ENCODE results near the gene CAD. TPM values are rescaled to one million over a fixed set of nuclear protein-coding genes. Genes with fewer than 3 reads are reported as not detected.
A peak's percentile ranks its signal among the peaks of the same experiment; 100 is the strongest.

CAD gene
- total RNA-seq, 1 donor from 2014 or later, result 7.7 TPM

DNA sequence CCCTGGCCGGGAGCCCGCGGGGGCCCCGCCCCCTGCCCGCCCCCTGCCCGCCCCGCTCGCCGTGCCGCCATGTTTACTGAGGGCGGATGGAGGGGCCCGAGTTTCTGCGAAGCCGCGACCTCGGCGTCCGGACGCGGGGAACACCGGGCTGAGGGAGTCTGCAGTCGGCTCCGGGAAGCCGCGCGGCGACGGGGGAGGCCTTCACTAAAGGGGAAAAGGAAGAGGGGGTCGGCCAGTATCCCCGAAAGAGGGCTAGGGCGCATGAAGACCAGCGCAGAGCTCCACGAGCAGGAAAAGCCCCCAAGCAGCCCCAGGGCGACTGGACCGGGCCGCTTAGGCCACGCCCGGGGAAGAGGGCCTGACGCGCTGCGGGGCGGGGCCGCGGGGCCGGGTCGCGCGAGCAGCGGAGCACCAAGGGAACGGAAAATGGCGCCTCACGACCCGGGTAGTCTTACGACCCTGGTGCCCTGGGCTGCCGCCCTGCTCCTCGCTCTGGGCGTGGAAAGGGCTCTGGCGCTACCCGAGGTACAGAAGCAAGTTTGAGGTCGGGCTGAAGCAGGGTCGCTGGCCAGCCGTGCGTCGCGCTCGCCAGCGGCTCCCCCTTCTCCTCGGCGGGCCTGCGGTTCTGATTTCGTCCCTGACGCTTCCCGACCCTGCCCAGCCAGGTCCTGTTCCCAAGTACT lies 5.1 kb upstream of the CAD start, which contains the start of the genes ATRAID and SLC5A6:
Gene ATRAID (plus strand): TSS at position 99 of the 683 bp plus-strand sequence. CDS start 328 bp downstream, at position 427.
Gene SLC5A6 (minus strand): TSS at position 326 of the 683 bp plus-strand sequence. CDS start 4,618 bp downstream, outside the sequence.
- DNase-seq, result peak; percentile 90
- Histone ChIP-seq H3K27ac (replicated peaks) (peak within 1 kb of the TSS; percentile 97), H3K4me1 (peaks cover 39% of the 10 kb centered on the region), H3K27me3 (ENCODE audit: low read depth) (no peaks in the 10 kb centered on the region), H3K9me3 (replicated peaks) (no peaks in the 10 kb centered on the region), H3K4me3 (peak within 1 kb of the TSS; percentile 81), H3K36me3 (peaks cover 44% of the 10 kb centered on the region)
- TF ChIP-seq, protein P1, sequence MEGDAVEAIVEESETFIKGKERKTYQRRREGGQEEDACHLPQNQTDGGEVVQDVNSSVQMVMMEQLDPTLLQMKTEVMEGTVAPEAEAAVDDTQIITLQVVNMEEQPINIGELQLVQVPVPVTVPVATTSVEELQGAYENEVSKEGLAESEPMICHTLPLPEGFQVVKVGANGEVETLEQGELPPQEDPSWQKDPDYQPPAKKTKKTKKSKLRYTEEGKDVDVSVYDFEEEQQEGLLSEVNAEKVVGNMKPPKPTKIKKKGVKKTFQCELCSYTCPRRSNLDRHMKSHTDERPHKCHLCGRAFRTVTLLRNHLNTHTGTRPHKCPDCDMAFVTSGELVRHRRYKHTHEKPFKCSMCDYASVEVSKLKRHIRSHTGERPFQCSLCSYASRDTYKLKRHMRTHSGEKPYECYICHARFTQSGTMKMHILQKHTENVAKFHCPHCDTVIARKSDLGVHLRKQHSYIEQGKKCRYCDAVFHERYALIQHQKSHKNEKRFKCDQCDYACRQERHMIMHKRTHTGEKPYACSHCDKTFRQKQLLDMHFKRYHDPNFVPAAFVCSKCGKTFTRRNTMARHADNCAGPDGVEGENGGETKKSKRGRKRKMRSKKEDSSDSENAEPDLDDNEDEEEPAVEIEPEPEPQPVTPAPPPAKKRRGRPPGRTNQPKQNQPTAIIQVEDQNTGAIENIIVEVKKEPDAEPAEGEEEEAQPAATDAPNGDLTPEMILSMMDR (IDR thresholded peaks at IDR 0.05; ENCODE audit: borderline replicate concordance), result no peak
- intact Hi-C loops (cut with micrococcal nuclease), result loop anchor here (10.0 kb wide), 1 partner anchor 117 kb away; no protein-coding TSS in a partner anchor

DNA sequence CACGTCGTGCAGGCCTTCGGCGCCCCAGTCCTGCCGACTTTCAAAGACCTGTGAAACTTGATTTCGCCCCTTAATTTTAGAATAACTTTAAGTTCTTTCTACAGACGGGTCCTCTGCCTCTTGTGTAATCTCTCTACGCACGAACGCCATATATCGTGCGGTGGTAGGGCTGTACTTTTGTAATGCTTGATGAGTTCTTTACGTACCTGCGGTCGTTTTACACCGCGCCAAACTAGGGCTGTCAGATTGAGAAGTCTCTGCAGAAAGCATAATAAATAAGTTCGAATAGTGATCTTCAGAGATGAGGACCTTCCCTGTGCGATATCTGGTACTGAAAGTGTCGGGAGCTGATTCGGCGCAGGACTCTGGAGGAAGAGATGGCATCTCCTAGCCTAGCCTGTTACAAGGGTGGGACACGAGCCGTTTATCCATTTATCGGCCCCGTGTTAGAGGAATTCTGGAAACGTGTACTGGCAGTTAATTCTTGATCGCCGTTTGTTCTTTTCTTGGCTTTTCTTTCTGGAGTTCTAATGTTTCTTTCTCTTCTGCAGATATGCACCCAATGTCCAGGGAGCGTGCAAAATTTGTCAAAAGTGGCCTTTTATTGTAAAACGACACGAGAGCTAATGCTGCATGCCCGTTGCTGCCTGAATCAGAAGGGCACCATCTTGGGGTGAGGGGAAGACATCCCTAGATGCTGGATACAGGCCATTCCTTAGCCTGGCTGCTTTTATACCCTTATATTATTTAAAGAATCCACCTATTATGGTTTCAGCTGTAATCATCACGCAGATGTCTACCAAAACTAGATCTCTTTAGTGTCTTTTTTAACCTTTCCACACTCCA lies 4.3 kb upstream of the CAD start:
- no peaks in the 10 kb centered on the region for H3K9me3 ChIP-seq (replicated peaks)
- peaks cover 37% of the 10 kb centered on the region for H3K36me3 ChIP-seq
- no peak for DNase-seq
- intact Hi-C loops (cut with micrococcal nuclease), result loop anchor here (10.0 kb wide), 1 partner anchor 118 kb away; no protein-coding TSS in a partner anchor
- peak overlapping the region; percentile 97 for H3K27ac ChIP-seq (replicated peaks)
- H3K4me3 ChIP-seq, result peak overlapping the region; percentile 81
- TF ChIP-seq, protein P1 (IDR thresholded peaks at IDR 0.05; ENCODE audit: borderline replicate concordance), result no peak
- no peaks in the 10 kb centered on the region for H3K27me3 ChIP-seq (ENCODE audit: low read depth)
- peaks cover 46% of the 10 kb centered on the region for H3K4me1 ChIP-seq

GRCh38 chr2:27214941-27215340 lies 2.2 kb upstream of the CAD start:
- Histone ChIP-seq H3K4me1 (peaks cover 50% of the 10 kb centered on the region), H3K9me3 (replicated peaks) (no peaks in the 10 kb centered on the region), H3K27me3 (ENCODE audit: low read depth) (no peaks in the 10 kb centered on the region), H3K36me3 (peaks cover 17% of the 10 kb centered on the region), H3K4me3 (no peak overlapping the region), H3K27ac (replicated peaks) (no peak overlapping the region)
- intact Hi-C loops (cut with micrococcal nuclease), result loop anchor here (10.0 kb wide), 1 partner anchor 120 kb away; no protein-coding TSS in a partner anchor
- TF ChIP-seq, protein P1 (IDR thresholded peaks at IDR 0.05; ENCODE audit: borderline replicate concordance), result no peak
- DNase-seq, result no peak

GRCh38 chr2:27216416-27217137 lies 592 bp upstream of the CAD start:
- Histone ChIP-seq H3K9me3 (replicated peaks) (no peaks in the 10 kb centered on the region), H3K27me3 (ENCODE audit: low read depth) (no peaks in the 10 kb centered on the region), H3K36me3 (peaks cover 29% of the 10 kb centered on the region), H3K4me1 (peaks cover 42% of the 10 kb centered on the region), H3K4me3 (peak overlapping the region; percentile 80), H3K27ac (replicated peaks) (peak overlapping the region; percentile 78)
- intact Hi-C loops (cut with micrococcal nuclease), result loop anchor here (10.0 kb wide), 1 partner anchor 122 kb away; no protein-coding TSS in a partner anchor
- TF ChIP-seq, protein P1 (IDR thresholded peaks at IDR 0.05; ENCODE audit: borderline replicate concordance), result no peak
- no peak for DNase-seq

DNA sequence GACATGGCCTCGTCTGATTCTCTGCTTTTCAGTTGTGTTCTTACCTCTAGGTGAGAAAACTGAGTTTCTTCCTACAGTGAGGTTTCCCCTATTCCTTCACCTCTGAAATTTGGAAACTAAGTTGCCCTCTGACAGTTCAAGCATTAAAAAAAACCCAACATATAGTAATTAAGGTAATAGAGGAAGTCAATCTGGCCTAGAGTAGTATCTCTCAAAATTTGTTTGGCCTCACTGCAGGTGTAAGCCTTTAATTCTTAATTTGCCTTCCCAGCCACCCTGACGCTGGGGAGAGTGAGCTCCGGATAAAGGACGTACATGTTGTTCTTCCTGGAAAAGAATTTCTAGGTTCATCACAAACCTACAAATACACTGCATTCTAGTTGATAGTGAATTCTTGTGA lies 1.4 kb downstream of the CAD start:
- no peaks in the 10 kb centered on the region for H3K9me3 ChIP-seq (replicated peaks)
- H3K36me3 ChIP-seq, result peaks cover 48% of the 10 kb centered on the region
- TF ChIP-seq, protein P1 (IDR thresholded peaks at IDR 0.05; ENCODE audit: borderline replicate concordance), result no peak
- intact Hi-C loops (cut with micrococcal nuclease), result loop anchor here (10.0 kb wide), 1 partner anchor 124 kb away; no protein-coding TSS in a partner anchor
- peaks cover 27% of the 10 kb centered on the region for H3K4me1 ChIP-seq
- DNase-seq, result no peak
- H3K27ac ChIP-seq (replicated peaks), result no peak overlapping the region
- H3K4me3 ChIP-seq, result no peak overlapping the region
- no peaks in the 10 kb centered on the region for H3K27me3 ChIP-seq (ENCODE audit: low read depth)

Data from left ventricle myocardium inferior (tissue), 1 donor.